Measurements from ENCODE around the gene PCNP.
A peak's percentile ranks its signal among the peaks of the same experiment; 100 is the strongest.

Gene PCNP, protein sequence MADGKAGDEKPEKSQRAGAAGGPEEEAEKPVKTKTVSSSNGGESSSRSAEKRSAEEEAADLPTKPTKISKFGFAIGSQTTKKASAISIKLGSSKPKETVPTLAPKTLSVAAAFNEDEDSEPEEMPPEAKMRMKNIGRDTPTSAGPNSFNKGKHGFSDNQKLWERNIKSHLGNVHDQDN

DNA sequence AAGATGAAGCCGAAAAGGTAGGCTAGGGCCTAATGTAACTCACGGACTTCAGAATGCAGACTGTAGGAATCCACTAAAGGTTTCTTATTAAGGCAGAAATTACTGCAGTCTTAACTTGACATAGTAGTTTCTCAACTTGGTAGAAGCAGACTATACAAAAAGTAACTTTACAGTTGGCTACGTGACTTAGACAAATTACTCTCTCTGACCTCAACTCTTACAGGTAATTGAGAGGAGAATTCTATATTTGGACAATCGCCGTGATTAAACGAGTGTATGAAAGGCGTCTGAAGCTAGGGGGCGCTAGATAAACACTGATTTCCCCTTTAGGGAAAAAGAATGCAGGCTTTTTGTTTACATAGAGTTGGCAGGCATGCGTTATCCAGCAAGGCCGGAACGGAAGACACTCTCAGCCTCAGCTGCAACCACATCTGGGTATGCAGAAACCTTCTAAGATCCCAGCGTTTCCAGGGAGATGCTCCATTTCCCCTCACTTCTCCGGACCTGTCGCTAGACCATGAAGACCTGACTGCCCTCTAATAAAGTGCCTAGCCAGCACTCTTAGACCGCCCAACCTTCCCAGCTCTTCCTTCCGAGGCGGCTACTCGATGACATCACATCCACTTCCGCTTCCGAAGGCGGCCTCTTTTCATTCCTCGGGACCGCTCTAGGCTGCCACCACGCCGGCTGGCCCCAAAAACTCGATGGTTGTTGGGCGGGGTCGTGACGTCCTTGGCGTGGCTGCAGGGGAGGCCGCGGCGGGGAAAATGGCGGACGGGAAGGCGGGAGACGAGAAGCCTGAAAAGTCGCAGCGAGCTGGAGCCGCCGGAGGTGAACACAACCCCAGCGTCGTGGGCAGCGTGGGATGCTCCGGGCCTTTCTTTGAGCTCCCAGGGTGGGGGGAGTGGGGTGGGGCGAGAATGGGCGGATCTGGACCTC lies at the start of gene PCNP:
Gene PCNP (plus strand): TSS at position 732 of the 939 bp plus-strand sequence. CDS start 36 bp downstream, at position 768.
- Histone ChIP-seq H3K27me3 (no peaks in the 10 kb centered on the region), H3K36me3 (peaks cover 24% of the 10 kb centered on the region), H3K4me2 (peak within 1 kb of the TSS; percentile 87), H3K9ac (peak within 1 kb of the TSS; percentile 99), H3K4me3 (peak within 1 kb of the TSS; percentile 85), H4K20me1 (peaks cover 36% of the 10 kb centered on the region), H3K9me3 (no peaks in the 10 kb centered on the region), H3K4me1 (peaks cover 41% of the 10 kb centered on the region), H3K27ac (peak within 1 kb of the TSS; percentile 96)
- no peak for TF ChIP-seq Cebpa-rat (IDR thresholded peaks at IDR 0.05)

GRCh38 chr3:101527441-101527840 lies 46.5 kb upstream of the PCNP start:
- H3K27ac ChIP-seq = no peak overlapping the region
- H4K20me1 ChIP-seq = no peaks in the 10 kb centered on the region
- 0 out of 2 replicates have a peak, but pooled peaks cover 8% of the 10 kb centered on the region for H3K4me1 ChIP-seq
- no peaks in the 10 kb centered on the region for H3K36me3 ChIP-seq
- no peak overlapping the region for H3K9ac ChIP-seq
- H3K27me3 ChIP-seq = no peaks in the 10 kb centered on the region
- H3K9me3 ChIP-seq = peaks cover 8% of the 10 kb centered on the region
- no peak overlapping the region for H3K4me2 ChIP-seq
- no peak for TF ChIP-seq Cebpa-rat (IDR thresholded peaks at IDR 0.05)
- no peak overlapping the region for H3K4me3 ChIP-seq

GRCh38 chr3:101527906-101528305 lies 46.1 kb upstream of the PCNP start:
- no peak for TF ChIP-seq Cebpa-rat (IDR thresholded peaks at IDR 0.05)
- H3K27me3 ChIP-seq = no peaks in the 10 kb centered on the region
- H3K9me3 ChIP-seq = peaks cover 8% of the 10 kb centered on the region
- no peak overlapping the region for H3K4me3 ChIP-seq
- no peaks in the 10 kb centered on the region for H3K36me3 ChIP-seq
- H3K27ac ChIP-seq = no peak overlapping the region
- H4K20me1 ChIP-seq = no peaks in the 10 kb centered on the region
- 0 out of 2 replicates have a peak, but pooled peaks cover 8% of the 10 kb centered on the region for H3K4me1 ChIP-seq
- no peak overlapping the region for H3K9ac ChIP-seq
- H3K4me2 ChIP-seq = no peak overlapping the region

DNA sequence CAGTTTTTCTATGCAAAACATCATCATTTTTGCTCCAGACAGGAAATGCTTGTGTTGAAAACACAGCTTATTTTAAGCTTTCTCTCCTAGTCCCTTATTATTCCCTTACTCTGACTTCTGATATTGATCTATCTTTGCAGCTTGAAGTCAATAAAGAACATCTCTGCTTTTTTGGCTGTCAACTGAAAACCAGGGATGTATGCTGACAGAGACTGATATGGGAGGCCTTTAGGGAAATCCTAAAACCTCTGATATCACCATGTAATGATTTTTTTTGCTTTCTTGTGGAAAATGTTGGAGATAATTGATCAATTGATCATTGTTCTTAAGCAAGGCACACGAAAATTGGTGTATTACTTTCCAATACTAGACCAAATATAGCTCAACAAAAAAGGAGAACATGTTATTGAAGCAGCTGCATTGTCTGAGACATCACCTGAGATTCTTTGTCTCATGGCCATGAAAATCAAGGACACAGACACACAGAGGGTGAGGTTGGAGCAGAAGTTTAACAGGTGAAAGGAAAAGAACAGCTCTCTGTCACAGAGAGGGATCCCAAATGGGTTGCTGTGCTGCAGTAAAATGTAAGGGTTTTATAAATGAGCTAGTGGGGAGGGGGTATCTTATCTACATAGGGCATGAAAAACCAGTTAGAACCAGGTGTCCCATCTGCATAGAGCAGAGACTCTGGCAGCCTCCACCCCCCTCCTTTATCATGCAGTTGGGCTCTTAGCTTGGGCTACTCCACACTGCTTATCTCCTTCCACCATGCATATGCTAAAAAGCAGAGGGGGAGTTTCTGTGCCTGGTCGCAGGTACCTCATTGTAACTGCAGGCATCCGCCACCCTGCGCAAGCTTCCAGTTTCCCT lies 43.9 kb upstream of the PCNP start:
- Histone ChIP-seq H3K4me2 (no peak overlapping the region), H3K27me3 (no peaks in the 10 kb centered on the region), H3K9me3 (peaks cover 8% of the 10 kb centered on the region), H3K36me3 (no peaks in the 10 kb centered on the region), H4K20me1 (no peaks in the 10 kb centered on the region), H3K4me3 (no peak overlapping the region), H3K27ac (no peak overlapping the region), H3K4me1 (0 out of 2 replicates have a peak, but pooled peaks cover 8% of the 10 kb centered on the region), H3K9ac (no peak overlapping the region)
- no peak for TF ChIP-seq Cebpa-rat (IDR thresholded peaks at IDR 0.05)

- TF ChIP-seq Cebpa-rat (IDR thresholded peaks at IDR 0.05) = no peak
These were observed 43.3 kb upstream of the PCNP start for GRCh38 chr3:101530686-101531047.

GRCh38 chr3:101531473-101532086 lies 42.4 kb upstream of the PCNP start:
- peaks cover 8% of the 10 kb centered on the region for H3K9me3 ChIP-seq
- H3K4me1 ChIP-seq = 0 out of 2 replicates have a peak, but pooled peaks cover 8% of the 10 kb centered on the region
- H3K27ac ChIP-seq = no peak overlapping the region
- no peaks in the 10 kb centered on the region for H4K20me1 ChIP-seq
- no peaks in the 10 kb centered on the region for H3K36me3 ChIP-seq
- H3K9ac ChIP-seq = no peak overlapping the region
- H3K27me3 ChIP-seq = no peaks in the 10 kb centered on the region
- no peak overlapping the region for H3K4me2 ChIP-seq
- H3K4me3 ChIP-seq = no peak overlapping the region
- no peak for TF ChIP-seq Cebpa-rat (IDR thresholded peaks at IDR 0.05)

More at GRCh38 chr3:101530686-101531047, 43.3 kb upstream of the PCNP start:
- Histone ChIP-seq H3K4me3 (no peak overlapping the region), H3K9me3 (peaks cover 8% of the 10 kb centered on the region), H3K36me3 (no peaks in the 10 kb centered on the region), H3K9ac (no peak overlapping the region), H4K20me1 (no peaks in the 10 kb centered on the region), H3K27me3 (no peaks in the 10 kb centered on the region), H3K4me1 (0 out of 2 replicates have a peak, but pooled peaks cover 8% of the 10 kb centered on the region), H3K27ac (no peak overlapping the region), H3K4me2 (no peak overlapping the region)

DNA sequence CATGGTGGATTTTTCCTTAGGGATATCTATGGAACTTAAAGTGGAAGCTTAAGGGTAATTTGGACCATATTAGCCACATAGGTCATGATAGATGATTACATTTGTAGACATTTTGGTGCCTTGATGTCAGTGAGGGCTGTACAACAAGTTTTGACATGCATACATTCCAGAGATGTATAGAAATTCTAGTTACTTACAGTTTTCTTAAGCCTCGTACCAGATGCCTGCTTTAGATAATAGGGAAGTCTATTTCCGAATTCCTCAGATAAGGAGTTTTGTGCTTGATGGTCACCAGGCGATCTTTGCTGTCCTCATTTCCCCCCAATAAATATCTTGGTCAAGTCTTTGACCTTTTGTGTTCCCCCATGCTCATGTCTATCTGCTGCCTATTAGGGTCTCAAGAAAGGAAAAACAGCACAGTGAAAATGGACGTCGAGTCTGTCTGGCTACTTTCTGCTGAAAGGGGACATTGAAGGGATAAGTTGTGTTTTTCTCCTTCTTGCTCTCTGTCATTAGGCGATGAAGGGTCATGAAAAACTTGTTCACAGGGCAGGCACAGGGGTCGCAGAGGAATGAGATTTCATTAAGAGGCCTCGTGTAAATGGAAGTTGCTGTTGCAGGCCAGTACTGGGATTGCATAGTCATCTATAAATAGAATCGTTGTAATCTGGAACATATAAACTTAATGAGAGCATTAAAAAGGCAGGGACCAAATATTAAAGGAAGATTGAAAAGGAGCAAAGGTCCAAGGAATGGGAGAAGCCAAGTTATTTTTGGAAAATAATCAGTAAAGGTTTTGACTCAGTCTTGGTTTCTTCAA lies 41.0 kb upstream of the PCNP start:
- Histone ChIP-seq H3K4me1 (peaks cover 8% of the 10 kb centered on the region; the same call in 1 of the 2 replicates), H3K4me3 (no peak overlapping the region), H3K9ac (no peak overlapping the region), H3K36me3 (no peaks in the 10 kb centered on the region), H3K4me2 (no peak overlapping the region), H3K9me3 (peaks cover 8% of the 10 kb centered on the region), H3K27ac (no peak overlapping the region), H3K27me3 (no peaks in the 10 kb centered on the region), H4K20me1 (no peaks in the 10 kb centered on the region)
- TF ChIP-seq Cebpa-rat (IDR thresholded peaks at IDR 0.05) = no peak

- no peak for TF ChIP-seq Cebpa-rat (IDR thresholded peaks at IDR 0.05)
- H4K20me1 ChIP-seq = no peaks in the 10 kb centered on the region
These were observed 40.4 kb upstream of the PCNP start for GRCh38 chr3:101533603-101533968.

More at GRCh38 chr3:101533603-101533968, 40.4 kb upstream of the PCNP start:
- Histone ChIP-seq H3K36me3 (no peaks in the 10 kb centered on the region), H3K27me3 (no peaks in the 10 kb centered on the region), H3K4me1 (peaks cover 8% of the 10 kb centered on the region; the same call in 1 of the 2 replicates), H3K4me3 (no peak overlapping the region), H3K9me3 (peaks cover 8% of the 10 kb centered on the region), H3K4me2 (no peak overlapping the region), H3K9ac (no peak overlapping the region), H3K27ac (no peak overlapping the region)

Data from BLaER1 (cell line).